Spleen (tissue), 11 donors: Measurements from ENCODE around the gene PLCG2. TPM values are rescaled to one million over a fixed set of nuclear protein-coding genes. Genes with fewer than 3 reads are reported as not detected.

Experiments
- DNase-seq: peaks from one replicate; pipeline ENCODE4 v3.0.0-alpha.2; 2020
- H3K27ac ChIP-seq, 8 donors: fragments of 200-600 bp; sonication (generic) in 7 of 8; 1 replicate in 4 of 8; 2 replicates in 4 of 8; pipeline versions ENCODE4 v1.5.0 to v1.8.0; 2016 to 2021; ENCODE audit warnings: inconsistent platforms in 4 of 8, mild to moderate bottlenecking in 4 of 8, moderate library complexity in 1 of 8
- H3K27me3 ChIP-seq, 7 donors: fragments of 200-600 bp; sonication (generic) in 6 of 7; replicated peaks in 1 of 7; 1 replicate in 4 of 7; 2 replicates in 3 of 7; pipeline versions ENCODE4 v1.5.0 to v1.8.0; 2016 to 2021; ENCODE audit warnings: inconsistent platforms in 3 of 7, mild to moderate bottlenecking in 1 of 7
- H3K36me3 ChIP-seq, 6 donors: fragments of 200-600 bp; sonication (generic) in 5 of 6; 1 replicate in 4 of 6; 2 replicates in 2 of 6; pipeline versions ENCODE4 v1.5.0 to v1.8.0; 2016 to 2021; ENCODE audit warnings: inconsistent platforms in 2 of 6
- H3K4me1 ChIP-seq, 6 donors: fragments of 200-600 bp; sonication (generic) in 5 of 6; 1 replicate in 3 of 6; 2 replicates in 3 of 6; pipeline versions ENCODE4 v1.5.0 to v1.8.0; 2016 to 2021; ENCODE audit warnings: inconsistent platforms in 3 of 6
- H3K4me3 ChIP-seq, 8 donors: fragments of 200-600 bp; sonication (generic) in 7 of 8; 1 replicate in 4 of 8; 2 replicates in 4 of 8; pipeline versions ENCODE4 v1.5.0 to v1.8.0; 2016 to 2021; ENCODE audit warnings: inconsistent platforms in 4 of 8, mild to moderate bottlenecking in 4 of 8, moderate library complexity in 2 of 8
- H3K9me3 ChIP-seq, 8 donors: fragments of 200-600 bp; sonication (generic) in 7 of 8; 1 replicate in 4 of 8; 2 replicates in 4 of 8; pipeline versions ENCODE4 v1.5.0 to v1.8.0; 2016 to 2021; ENCODE audit warnings: inconsistent platforms in 4 of 8
- POLR2A ChIP-seq, 3 donors: fragments of 450-650 bp; IDR thresholded peaks; one replicate each; pipeline ENCODE4 v1.5.1; 2017; ENCODE audit warnings: antibody characterized with exemption in 3 of 3, mild to moderate bottlenecking in 1 of 3
- POLR2AphosphoS5 ChIP-seq, 3 donors: sonication (generic); formaldehyde crosslinking; IDR thresholded peaks; one replicate each; pipeline ENCODE4 v1.5.1; 2017; ENCODE audit warnings: antibody characterized with exemption in 3 of 3
- WGBS, 5 donors: extraction: QIAGEN DNeasy Blood & Tissue Kit in 3 of 5; methylation state at CpG; one replicate each; pipeline versions ENCODE4 v1.1.5 to v1.1.7; 2013 to 2018; 5-methylcytosine and 5-hydroxymethylcytosine counted together
- intact Hi-C: fragments of 100-400 bp; cut with DNase I; formaldehyde crosslinking; loops from one replicate; pipeline ENCODE4 v1.15.0; 2023; ENCODE audit warnings: low total_unique reads
- polyA plus RNA-seq, 3 donors: library from polyadenylated mRNA; stranded (reverse); fragments of 200-250 nt; gene quantifications; one replicate each; pipeline ENCODE4 v1.2.1, GENCODE V29; 2013
- total RNA-seq, 7 donors: library from RNA; depleted of rRNA in 3 of 7; stranded (reverse); fragments of >200 nt in 3 of 7; fragmentation: NEBNext Ultra II Directional in 4 of 7; extraction: Animal tissue kit (Norgen Biotek cat#: 25700) in 4 of 7; gene quantifications; one replicate each; pipeline versions ENCODE4 v1.1.0 to v1.2.1, GENCODE V29; 2016 to 2021
- TF ChIP-seq, protein P1 (sequence below), 11 experiments: fragments of 200-600 bp in 7 of 11; fragments of 450-650 bp in 4 of 11; sonication (generic) in 4 of 11; IDR thresholded peaks in 8 of 11; conservative IDR thresholded peaks in 3 of 11; 1 replicate in 7 of 11; 2 replicates in 4 of 11; pipeline versions ENCODE4 v1.4.0 to v1.8.0; 2016 to 2021; ENCODE audit warnings: antibody characterized with exemption in 11 of 11, inconsistent platforms in 4 of 11, mild to moderate bottlenecking in 1 of 11
- donor health status: healthy with polysubstance abuse.
- donor health status: DM: no; HTN: no; CAD: no; lungs with moderate emphysema.
- donor health status: DM: no; HTN: no; CAD: no.
- donor health status: Bipolar disorder and iron deficiency.
- donor health status: healthy.
- donor health status: DM: no; HTN: no; CAD: no.
- donor health status: DM: yes; HTN: yes; CAD: no.

The PLCG2 gene
- total and polyA plus RNA-seq, 10 donors, result 57.1 to 277 (median 145) TPM

DNA sequence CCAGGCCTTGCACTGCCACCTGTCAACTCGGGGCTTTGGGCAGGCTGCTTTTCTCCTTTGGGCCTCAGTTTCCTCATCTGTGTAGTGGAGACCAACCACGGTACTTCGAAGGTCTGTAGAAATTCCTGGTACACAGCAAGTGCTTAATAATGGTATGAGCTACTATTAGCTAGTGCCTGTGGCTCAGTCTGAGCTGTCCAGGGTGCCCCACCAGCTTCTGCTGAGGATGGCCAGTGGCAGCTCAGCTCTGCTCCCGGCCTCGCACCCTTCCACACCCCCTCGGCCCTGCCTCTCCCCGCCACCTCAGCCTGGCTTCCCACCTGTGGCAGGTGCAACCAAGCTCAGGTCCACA, 26.2 kb upstream of the PLCG2 start:
- Histone ChIP-seq H3K4me1 (peaks cover 13 to 93% (median 47%) of the 10 kb centered on the region in 6 donors), H3K27me3 (no peaks in the 10 kb centered on the region), H3K9me3 (no peaks in the 10 kb centered on the region), H3K4me3 (peak overlapping the region in 1 of 8 donors; percentile 54), H3K27ac (peak overlapping the region; percentile 71 to 94 (median 88)), H3K36me3 (no peaks in the 10 kb centered on the region)
- WGBS, 5 donors, result 63 to 87% (median 82%) methylated on average over 6 to 7 of the region's 7 CpGs
- intact Hi-C loops, result no loop called here
- TF ChIP-seq POLR2AphosphoS5 (IDR thresholded peaks at IDR 0.05) (no peak), POLR2A (IDR thresholded peaks at IDR 0.05) (no peak)
- TF ChIP-seq, protein P1, sequence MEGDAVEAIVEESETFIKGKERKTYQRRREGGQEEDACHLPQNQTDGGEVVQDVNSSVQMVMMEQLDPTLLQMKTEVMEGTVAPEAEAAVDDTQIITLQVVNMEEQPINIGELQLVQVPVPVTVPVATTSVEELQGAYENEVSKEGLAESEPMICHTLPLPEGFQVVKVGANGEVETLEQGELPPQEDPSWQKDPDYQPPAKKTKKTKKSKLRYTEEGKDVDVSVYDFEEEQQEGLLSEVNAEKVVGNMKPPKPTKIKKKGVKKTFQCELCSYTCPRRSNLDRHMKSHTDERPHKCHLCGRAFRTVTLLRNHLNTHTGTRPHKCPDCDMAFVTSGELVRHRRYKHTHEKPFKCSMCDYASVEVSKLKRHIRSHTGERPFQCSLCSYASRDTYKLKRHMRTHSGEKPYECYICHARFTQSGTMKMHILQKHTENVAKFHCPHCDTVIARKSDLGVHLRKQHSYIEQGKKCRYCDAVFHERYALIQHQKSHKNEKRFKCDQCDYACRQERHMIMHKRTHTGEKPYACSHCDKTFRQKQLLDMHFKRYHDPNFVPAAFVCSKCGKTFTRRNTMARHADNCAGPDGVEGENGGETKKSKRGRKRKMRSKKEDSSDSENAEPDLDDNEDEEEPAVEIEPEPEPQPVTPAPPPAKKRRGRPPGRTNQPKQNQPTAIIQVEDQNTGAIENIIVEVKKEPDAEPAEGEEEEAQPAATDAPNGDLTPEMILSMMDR (IDR thresholded peaks at IDR 0.05 in 8 of 11, conservative IDR thresholded peaks at IDR 0.05 in 3 of 11), result no peak
- no peak for DNase-seq

DNA sequence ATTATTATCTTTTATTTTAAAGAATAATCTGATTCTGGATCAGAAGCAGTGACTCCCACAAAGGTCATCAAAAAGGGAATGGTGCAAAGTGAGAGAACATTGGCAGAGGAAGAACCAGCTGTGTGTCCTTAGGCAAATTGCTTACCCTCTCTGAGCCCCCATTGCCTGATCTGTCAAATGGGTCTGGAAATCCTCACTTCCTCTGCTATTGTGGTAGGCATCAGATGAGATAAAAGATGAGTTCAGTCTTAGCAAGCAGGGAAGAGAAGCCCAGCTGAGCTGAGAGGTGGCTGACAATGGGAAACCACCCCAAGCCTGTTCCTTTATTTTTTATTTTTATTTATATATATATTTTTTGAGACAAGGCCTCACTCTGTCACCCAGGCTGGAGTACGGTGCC, 24.2 kb upstream of the PLCG2 start:
- no peak overlapping the region for H3K27ac ChIP-seq
- TF ChIP-seq, protein P1 (IDR thresholded peaks at IDR 0.05 in 8 of 11, conservative IDR thresholded peaks at IDR 0.05 in 3 of 11), result no peak
- TF ChIP-seq POLR2AphosphoS5 (IDR thresholded peaks at IDR 0.05), result no peak
- no peak for TF ChIP-seq POLR2A (IDR thresholded peaks at IDR 0.05)
- DNase-seq, result no peak
- intact Hi-C loops, result no loop called here
- no peak overlapping the region for H3K4me3 ChIP-seq
- no peaks in the 10 kb centered on the region for H3K9me3 ChIP-seq
- H3K4me1 ChIP-seq, result peaks cover 13 to 84% (median 39%) of the 10 kb centered on the region in 6 donors
- no peaks in the 10 kb centered on the region for H3K27me3 ChIP-seq
- WGBS, 5 donors, result 80 to 95% (median 87%) methylated on average over 1 of the region's 1 CpG
- H3K36me3 ChIP-seq, result no peaks in the 10 kb centered on the region

DNA sequence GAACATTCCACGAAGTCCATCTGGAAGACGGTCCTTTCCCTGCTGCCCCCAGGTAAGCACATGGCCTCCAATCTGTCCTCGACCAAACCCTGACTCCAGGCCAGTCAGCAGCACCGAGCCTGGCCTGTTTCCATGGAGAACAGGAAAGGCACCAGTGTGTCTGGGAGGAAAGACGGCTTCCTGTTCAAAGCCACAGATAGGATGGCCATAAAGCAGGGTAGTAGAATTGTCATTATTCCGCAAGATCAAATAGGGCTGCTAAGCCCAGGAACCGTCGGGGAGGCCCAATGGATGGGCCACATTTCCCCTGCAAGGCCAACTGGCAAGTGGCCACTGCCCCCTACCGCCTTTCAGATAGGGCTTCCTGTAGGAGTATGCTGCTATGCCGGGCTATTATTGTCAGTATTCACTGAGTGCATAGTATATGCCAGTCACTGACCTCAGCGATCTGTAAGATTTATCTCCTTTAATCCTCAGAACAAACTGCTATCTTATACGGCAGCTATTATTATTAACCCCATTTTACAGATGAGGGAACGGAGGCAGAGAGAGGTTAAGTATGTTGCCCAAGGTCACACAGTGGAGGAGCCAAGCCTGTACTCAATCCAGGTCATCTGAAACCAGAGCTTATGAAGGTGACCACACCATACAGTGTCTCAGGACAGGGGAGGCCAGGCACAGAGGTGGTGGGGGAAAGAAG, 23.0 kb upstream of the PLCG2 start:
- TF ChIP-seq, protein P1 (IDR thresholded peaks at IDR 0.05 in 8 of 11, conservative IDR thresholded peaks at IDR 0.05 in 3 of 11), result peak in 1 of 11 experiments; percentile 25
- no peak for TF ChIP-seq POLR2A (IDR thresholded peaks at IDR 0.05)
- peak in 2 of 3 donors; percentile 42 to 56 for TF ChIP-seq POLR2AphosphoS5 (IDR thresholded peaks at IDR 0.05)
- Histone ChIP-seq H3K9me3 (no peaks in the 10 kb centered on the region), H3K4me1 (peaks cover 13 to 75% (median 38%) of the 10 kb centered on the region in 6 donors), H3K27me3 (no peaks in the 10 kb centered on the region), H3K36me3 (no peaks in the 10 kb centered on the region), H3K27ac (peak overlapping the region in 4 of 8 donors; percentile 10 to 44 (median 28)), H3K4me3 (peak overlapping the region in 1 of 8 donors; percentile 19)
- intact Hi-C loops, result no loop called here
- peak; percentile 51 for DNase-seq
- 21 to 33% (median 29%) methylated on average over 13 of the region's 13 CpGs for WGBS, 5 donors

DNA sequence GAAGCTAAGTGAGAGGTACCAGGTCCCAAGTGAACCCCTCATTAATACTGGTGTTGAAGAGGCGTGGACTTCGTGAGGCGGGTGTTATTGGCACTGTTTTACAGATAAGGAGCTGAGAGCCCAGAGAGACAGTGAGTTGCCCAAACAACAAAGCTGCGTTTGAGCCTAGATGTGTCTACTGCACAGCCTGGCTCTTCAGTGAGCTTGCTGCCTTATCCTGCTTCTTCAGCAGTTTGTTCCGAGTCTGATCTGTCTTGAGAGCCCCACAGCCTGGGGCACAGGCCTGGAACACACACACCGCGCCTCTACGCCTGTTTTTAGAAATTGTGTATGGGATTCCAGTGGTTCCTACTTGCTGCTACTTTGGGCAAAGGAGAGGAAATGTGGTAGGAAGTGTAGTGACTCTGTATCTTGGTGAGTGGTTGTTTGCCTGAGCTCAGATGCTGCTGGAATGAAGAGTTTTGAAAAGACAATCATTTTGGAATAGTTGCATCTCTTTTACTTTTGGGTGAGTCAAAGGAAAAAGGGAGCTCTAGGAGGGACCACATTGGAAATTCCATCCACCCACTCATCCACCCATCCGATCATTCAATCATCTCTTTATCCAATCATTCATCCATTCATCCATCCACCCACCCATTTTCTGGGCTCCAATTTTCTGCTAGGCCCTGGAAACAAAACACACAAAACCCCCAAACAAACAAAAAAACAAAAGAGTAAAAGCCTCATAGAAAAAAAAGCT, 22.3 kb upstream of the PLCG2 start:
- Histone ChIP-seq H3K4me1 (peaks cover 12 to 68% (median 32%) of the 10 kb centered on the region in 6 donors), H3K27ac (peak overlapping the region in 3 of 8 donors; percentile 22 to 44 (median 33)), H3K9me3 (no peaks in the 10 kb centered on the region), H3K36me3 (no peaks in the 10 kb centered on the region), H3K27me3 (no peaks in the 10 kb centered on the region), H3K4me3 (no peak overlapping the region)
- TF ChIP-seq POLR2A (IDR thresholded peaks at IDR 0.05) (no peak), POLR2AphosphoS5 (IDR thresholded peaks at IDR 0.05) (no peak)
- TF ChIP-seq, protein P1 (IDR thresholded peaks at IDR 0.05 in 8 of 11, conservative IDR thresholded peaks at IDR 0.05 in 3 of 11), result no peak
- intact Hi-C loops, result no loop called here
- WGBS, 5 donors, result 44 to 71% (median 50%) methylated on average over 9 of the region's 9 CpGs
- peak; percentile 59 for DNase-seq
